RKO (cell line): ENCODE measurements around the gene REXO1.

ENCODE experiments used
- DNase-seq: peaks from one replicate; pipeline ENCODE4 v3.0.0-alpha.2; 2016; ENCODE audit warnings: low spot score

Gene REXO1

DNA sequence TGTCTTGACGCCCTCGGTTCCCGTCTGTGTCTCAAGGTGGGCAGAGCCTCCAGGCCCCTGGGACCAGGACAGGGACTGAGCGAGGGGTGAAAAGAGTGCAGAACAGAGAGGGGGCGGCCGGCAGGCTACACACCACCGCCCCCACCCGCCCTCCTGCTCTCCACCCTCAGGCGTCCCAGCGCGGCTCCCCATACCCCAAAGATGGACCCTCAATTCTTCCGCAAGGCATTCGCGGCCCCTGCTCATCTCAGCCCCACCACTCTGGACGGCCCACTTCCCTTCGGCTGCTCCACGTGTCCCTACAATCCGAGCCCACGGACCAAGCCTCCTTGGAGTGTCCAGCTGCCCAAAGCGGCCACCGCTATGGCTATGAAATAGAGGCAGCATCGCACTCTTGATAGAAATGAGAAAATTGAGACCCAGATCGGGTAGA, 13.3 kb upstream of the REXO1 start:
- no peak for DNase-seq

DNA sequence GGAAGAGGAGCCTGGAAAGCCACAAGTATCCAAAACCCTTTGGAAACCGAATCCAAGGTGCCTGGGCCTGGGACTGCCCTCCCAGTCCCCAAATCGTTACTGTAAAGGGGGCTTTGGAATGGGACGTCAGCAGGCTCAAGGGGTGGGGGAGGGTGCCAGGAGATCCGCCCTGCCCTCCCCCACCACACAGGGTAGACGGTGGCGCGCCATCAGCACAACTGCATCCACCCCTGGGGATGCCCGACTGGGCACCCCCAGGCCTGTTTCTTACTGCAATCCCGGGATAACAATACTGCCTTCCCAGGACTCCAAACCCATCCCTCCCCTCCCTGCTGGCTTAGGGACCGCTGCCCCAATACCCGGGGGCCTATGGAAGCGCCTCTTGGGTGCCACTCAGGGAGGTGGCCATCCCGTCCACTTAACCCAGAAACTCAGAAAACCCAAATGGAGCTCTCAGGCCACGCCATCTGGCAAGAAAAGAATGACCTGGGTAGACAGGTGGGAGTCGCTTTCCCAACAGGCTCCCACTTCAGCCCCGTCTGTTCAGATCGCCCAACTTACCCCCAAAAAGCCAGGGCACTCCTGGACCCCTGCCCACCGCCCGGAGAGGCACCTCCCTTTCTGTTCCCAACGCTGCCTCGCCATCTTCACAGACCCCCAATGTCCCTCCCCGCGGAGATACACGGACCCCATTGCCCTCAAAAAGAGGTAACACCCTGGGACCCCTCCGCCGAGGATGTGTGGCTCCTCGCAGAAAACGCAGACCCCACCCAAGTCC, 12.7 kb upstream of the REXO1 start:
- DNase-seq, result no peak

DNA sequence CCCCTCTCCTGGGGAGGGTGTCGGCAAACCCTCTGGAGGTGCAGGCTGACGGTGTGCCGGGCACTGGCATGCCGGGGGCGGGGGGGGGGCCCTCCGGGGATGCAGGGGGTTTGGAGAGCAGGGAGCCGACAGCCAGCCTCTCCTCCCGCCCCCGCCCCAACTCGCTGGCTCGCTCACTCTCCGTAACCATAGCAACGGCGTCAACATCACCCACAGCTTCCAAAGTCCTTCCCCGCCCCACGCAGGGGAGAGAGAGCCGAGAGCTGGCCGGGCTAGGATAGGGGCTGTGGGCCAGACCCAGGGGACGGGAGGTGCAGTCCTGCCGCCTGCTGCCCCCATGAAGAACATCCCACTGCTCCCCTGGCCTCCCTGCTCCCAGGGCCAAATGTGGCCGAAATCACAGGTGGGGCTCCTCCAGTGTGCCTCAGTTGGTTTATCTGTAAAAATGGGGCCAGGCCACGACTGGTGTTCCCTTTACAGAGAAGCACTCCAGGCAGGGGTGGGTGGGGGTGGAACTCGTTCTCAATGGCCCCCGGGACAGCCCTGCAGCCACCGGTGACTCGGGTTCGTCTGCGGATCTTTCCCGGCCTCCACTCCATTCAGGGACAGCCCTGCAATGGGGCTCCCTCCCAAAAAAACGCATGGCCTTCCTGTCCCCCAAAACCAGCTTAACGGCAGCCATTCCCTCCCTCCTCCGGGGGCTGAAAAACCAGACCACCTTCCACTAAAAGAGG, 11.9 kb upstream of the REXO1 start:
- peak; percentile 69 for DNase-seq

DNA sequence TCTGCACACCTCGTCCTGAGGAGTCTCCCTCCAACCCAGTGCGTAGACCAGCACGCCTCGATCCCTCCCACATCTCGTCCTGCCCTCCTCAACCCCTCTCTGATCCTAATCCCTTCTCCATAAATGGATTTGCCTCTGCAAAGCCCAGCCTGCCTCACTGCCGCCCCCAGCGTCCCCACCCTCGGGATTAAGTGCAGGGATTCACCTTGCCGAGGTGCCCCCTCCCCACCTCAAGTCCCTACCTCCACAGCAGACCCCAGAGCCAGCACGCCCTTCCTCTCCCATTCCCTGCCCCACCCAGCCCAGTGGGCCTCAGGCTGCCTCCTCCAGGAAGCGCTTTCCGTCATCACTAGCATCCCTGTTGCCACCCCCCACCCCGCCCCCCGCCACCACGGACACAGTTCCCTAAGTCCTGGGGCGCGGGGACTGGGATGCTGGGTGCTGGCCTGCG, 11.1 kb upstream of the REXO1 start:
- DNase-seq, result no peak

DNA sequence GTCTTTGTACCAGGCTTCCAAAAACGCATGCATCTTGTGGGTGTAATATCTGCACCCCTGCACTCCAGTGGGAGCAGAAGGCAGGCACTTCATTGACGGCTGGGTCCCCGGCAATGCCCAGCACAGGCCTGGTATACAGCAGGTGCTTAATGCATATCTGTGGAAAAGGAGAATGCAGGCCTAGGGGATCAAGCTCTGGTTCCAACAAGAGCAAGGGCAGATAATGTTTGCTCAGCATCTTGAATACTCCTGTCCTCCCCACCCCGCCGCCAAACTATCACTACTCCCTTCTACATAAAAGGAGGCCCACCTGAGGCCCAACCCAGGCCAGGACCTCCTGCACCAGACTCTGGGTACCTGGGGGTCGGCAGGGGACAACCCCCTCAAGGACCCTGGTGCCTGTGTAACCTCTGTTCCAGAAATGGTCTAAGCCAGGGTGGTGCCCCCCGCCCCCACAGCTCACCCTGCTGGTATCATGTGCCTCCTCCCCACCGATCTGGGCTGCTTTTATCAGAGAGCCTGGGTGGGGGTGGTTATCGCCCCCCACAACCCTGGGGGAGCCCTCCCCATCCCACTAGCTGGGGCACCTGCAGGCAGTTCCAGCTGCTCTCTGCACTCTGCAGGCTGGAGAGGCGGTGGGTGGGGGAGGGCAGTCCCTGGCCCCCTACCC, 10.3 kb upstream of the REXO1 start:
- no peak for DNase-seq

DNA sequence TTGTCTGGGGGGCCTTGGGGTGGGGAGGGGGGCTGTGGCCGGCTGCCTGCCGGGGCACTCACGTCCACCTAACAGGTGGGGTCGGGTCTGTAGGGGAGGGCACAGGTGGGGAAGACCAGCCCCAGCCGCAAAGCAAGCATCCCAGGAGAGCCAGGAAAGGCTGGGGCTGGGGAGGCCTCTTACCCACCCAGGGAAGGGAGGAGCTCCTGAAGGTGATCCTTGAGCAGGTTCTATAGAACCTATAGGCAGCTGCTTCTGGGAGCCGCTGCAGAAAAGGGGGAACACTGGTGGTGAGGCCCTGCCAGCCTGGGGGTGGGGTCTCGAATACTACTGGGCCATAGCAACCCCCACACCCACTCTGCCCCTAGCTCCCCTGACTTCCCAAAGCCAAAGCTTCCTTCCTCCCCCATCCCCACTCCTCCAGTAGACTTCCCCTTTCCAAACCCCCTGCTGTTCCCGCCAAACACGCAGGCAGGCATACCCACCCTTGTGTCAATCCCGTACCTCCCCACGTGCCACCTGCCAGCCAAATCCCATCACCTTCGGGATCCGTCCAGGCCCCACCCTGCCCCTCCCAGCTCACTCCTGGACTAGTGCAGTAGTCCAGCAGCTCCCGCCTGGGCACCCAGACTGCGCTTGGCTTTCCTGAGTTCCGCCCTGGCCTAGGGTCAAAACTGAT, 9.5 kb upstream of the REXO1 start:
- DNase-seq, result no peak

DNA sequence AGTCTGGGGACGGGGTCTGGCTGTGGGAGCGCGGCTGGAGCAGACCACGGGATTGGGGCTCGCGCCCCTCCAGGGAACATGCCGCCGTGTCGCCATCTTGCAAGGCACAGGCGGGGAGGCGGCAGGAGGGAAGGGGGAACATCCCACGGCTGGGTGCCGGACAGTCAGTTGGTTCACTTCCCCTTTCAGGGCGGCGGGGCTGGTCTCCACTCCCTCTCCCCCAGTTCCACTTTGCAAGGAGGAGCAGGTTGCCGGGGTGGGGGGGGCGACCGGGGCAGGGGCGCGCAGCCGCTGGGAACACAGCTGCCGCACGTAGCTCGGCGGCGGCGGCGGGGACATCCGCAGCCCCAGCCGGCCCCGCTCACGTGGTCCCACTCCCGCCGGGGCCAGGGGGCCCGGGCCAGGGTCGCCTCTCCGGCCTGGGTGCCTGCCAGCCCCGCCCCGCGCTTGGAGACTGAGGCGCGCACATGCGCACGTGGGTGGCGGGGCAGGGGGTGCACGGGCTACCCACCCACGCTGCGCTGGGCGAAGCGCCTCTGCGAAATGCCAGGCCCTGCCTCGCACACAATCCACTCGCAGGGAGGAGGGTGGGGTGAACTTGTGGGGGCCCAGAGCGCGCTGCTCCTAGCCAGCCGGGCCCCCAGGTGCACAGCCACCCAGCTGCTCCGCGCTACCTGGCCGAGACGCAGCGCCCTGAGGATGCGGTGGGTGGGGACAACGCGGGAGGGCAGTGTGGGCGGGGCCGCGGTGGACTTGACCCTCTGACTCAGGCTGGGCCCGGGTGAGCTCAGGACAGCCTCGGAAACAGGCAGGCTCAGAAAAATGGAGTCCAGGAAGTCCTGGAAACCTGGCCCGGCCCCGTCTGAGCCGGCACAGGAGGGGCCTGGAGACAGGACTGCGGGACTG, 8.7 kb upstream of the REXO1 start:
- DNase-seq, result peak; percentile 84

DNA sequence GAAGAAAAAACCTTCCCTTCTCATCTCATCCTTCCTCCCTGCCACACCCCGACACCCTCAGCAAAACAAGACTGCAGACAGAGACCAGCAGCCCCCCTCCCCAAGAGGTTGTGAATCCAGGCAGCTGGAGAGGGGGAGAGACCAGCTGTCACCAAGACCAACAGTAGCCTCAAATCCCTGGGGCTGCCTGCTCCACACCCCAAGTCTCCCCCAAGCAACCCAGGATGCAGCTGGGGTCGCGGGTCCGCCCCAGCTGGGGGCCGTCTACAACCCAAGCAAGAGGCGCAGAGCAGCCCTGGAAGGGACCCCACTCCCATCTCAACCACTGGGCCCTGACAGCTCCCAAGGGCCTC, 8.0 kb upstream of the REXO1 start:
- DNase-seq, result no peak

DNA sequence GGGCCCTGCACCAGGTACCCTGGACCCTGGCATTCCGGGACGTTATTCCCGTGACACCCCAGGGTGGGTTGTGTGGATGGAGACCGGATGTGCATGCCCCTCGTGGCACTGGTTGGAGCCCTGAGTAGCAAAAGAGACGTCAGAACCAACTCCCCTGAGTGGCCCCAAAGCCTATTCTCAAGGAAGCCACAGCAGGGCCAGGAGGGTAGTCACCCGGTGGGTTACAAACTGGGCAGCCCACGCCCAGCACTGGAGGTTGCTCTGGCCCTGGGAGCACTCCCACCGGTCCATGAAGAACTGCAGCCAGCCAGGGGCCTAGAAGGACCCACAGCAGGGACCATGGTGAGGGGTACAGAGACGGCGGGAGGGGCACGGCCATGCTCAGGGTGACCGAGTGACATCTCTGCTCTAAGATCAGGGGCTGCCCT, 7.6 kb upstream of the REXO1 start:
- DNase-seq, result no peak

DNA sequence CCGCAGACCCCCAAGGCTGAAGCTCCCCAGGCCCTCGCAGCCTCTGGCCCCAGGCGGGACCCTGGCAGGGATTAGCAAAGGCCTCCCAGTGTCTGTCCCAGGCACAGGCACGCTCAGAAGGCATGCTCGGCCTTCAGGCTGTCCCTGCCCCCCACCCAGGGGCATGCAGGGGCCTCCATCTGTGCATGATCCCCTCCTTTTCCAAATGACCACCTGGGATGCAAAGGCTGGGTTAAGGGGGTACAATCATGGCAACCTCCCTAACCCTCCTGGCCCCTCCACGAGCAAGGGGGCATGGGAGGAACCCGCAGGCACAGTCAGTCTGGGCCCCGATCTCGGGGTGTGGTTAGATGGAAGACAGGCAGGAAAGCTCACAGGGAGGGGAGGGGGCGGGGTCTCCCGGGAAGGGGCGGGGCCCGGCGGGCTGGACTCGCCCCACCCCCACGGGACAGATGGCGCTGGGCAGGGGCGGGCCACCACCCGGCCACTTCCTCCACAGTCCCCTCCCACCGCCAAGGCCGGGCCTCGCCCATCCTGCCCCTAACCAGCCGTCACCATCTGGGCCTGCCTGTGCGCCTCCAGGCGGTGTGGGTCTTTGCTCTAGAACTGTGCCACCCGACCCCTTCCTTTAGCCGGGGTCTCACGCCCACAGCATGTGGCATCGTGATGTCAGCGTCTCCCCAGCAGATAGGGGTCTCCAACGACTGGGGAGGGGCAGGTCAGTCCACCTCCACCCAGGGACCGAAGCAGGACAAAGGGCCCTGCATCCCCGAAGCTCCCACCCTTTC, 7.0 kb upstream of the REXO1 start:
- peak; percentile 60 for DNase-seq

DNA sequence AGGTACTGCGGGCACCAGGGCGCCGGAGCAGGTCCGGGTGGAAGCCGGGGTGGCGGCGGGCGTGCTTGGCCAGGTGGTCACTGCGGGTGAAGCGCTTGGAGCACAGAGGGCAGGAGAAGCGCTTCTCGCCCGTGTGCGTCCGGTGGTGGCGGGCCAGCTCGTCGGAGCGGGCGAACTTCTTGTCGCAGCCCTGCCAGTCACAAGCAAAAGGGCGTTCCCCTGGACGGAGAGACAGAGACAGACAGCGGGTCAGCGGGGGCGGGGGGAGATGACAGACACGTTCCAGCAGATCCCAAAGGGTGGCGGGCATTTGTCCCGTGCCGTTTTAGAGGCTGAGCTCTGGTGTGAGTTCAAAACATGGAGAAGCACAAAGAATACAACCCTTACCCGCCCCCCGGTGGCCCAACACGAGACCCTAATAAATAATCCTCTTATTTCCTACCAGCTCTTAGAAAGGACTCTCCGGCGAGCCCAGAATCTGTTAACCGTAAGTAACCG, 6.3 kb upstream of the REXO1 start:
- DNase-seq, result no peak

DNA sequence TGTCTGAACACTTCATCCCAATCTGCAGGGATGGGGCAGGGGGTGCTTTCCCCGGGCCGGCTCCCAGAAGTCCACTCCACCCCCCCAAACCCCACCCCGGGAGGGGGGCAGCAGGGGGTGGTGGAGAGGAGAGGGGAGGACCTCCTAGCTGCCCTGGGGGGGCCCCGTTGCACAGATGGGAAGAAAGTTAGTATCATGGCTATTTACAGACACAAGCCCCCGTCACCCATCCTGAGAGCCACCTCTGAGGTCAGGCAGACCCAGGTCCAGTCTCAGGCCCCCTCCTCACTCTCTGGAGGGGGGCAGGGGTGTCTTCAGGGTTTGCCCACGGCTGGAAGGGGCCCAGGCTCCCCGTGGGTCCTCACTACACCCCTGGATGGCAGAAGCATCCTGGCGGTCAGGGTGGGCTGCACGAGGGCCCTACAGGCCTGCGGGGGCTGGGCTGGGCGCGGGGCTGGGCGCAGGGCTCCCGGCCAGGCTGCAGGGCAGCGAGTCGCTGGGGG, 5.8 kb upstream of the REXO1 start:
- DNase-seq, result no peak

DNA sequence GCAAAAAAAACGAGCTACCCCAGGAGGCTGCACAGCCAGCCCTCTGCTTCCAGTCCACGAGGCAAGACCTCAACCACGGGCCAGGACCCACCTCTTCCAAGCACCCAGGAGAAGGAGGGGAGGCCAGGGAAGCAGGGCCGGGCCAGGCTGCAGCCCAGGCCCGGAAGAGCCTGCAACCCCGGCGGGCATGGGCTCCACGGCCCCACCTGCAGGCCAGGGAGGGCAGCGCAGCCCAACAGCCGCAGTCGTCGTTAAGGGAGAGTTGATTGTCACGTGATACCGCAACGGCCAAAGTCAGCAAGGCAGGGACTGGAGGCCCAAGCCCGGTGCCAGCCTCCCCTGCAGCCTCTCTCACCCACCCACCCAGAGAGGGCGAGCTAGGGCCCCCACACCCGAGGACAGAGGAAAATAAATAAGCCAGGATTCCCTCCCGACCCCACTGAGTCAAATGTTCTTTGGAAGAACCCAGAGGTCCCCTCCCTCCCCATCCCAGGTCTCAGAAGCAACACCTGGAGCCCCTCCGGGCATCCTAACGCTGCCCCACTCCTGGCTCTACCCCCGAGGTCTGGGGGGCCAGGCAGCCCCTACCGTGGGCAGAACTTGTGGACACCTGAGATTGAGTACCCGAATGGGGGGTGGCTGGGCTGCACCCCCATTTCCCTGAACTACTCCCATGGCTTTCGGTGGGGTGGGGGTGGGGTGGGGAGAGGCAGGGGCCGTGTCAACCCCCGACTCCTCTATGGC, 5.2 kb upstream of the REXO1 start:
- peak; percentile 87 for DNase-seq

DNA sequence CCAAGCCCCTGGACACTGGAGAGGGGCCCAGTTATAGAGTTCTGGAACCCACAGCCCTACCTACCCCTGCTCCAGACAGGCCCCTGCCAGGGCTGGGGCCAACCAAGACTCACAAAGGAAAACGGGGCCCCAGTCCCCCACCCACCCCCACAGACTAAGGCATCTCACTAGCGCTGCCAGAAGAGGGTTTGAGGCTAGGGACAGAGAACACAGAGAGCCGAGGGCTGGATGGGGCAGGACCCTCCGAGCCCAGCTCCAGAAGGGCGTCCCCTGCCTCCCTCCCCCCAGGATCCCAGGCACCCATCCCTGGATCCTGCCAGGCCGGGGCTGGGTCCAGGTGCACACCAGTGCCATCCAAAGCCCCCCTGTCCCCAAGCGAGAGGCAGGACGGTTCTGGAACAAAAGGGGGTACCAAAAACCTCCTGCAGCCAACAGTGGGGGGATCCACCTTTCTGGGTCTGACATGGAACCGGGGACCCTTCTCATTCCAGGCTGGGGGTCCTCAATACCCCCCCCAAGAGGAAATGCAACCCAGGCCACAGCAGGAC, 4.4 kb upstream of the REXO1 start:
- DNase-seq, result no peak

DNA sequence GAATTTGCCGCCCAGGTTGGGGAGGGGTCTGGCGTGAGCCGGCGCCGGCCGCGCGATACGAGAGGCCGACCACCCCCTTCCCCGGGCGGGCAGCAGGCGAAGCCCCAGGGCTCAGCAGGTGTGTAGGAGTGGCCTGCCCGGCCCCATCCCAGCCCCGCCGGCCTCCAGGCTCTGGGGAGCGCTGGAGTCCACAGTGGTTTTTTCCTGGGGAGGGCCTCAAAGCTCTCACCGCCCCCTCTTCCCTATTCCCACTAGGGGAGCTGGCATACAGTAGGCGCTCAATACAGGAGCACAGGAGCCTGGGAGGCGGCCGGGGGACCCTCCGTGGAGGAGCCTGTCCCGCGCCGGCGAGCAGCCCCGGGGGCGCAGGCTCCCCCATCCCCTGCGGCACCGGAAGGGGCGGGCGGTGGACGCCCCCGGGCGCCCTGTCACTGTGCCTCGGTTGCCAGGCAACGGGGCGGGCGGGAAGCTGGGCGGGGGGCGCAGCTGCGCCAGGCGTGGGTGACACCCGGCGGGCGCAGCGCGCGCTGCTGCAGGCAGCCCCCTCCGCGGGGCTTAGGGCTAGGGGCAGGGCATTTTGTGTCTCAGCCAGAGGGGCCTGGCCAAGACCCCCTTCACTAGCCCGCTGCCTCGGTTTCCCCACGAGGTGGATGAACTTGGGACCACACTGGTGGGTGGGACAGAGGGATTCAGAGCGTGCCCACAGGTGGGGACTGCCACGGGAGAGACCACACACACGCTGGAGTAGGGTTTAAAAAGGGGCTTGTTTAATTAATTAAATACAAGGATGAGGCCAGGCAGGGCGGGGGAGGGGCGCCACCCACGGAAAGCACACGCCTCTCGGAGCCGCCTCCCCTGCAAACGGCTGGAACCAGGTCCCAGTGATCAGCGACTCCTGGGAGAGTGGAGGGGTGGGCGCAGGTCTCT, 3.6 kb upstream of the REXO1 start:
- DNase-seq, result no peak

DNA sequence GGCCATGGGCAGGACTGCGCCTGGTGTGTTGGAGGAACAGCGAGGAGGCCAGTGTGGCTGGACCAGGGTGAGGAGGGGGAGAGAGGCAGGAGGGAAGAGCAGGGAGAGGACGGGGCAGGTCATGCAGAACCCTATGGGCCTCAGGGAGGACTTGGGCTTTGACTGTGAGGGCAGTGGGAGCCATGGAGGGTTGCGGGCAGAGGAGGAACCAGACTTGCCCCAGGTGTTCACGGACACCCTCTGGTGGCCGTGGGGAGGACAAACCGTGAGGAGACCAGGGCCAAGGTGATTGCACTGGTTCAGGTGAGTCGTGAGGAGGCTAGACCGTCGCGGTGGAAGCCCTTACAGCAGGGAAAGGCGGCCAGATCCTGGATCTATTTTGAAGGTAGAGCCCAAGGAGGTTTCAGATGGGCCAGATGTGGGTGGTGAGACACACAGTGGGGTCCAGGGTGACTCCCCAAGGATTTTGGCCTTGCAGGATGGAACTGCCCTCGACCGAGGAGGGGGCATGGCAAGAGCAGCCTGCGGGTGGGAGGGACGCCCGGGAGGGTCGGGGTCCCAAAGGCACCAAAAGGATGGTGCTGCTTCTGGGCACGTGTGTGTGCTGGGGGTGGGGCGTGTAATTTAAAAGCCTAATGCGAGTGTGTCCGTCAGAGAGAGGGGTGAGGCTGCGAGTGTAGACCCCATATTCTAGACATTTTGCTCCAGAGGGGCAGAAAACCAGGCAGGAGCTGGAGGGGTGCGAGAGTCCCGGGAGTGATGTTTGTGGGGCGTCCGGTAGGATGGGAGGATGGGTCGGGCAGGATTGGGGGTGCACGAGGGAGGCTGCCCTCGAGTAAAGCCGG, 2.7 kb upstream of the REXO1 start:
- no peak for DNase-seq

DNA sequence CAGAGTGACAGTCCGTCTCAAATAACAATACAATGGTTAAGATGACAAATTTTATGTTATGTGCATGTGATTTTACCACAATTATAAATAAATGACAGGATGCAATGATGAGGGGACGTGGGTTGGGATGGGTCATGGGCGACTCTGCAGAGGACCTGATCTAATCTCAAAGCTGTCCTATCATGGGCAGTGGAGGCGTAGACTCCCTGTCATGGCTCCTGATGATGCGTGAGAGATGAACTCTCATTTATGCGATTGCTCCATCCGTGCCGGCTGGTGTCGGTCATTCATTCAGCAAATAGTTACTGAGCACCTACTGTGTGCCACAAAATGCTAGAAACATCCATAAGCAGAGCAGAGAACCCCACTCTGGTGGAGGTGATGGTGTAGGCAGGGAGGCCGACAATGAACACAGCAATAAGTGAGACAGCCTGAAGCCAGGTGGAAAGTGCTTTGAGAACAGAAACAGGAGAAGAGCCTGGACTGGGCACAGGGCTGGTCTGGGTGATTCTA, 1.7 kb upstream of the REXO1 start:
- DNase-seq, result no peak
